ENCODE measurements around the gene RAB33B.
"Not testable (repeated sequence)": the region's sequence is repeated elsewhere in the genome, so short reads cannot be mapped to it uniquely, and the experiment has no call there.

The RAB33B gene

GRCh38 chr4:139465922-139466321 lies 12.0 kb downstream of the RAB33B start:
- DNase-seq, result no peak

GRCh38 chr4:139468756-139469155 lies 14.8 kb downstream of the RAB33B start:
- DNase-seq, result not testable (repeated sequence)

- no peak for DNase-seq
Observed at GRCh38 chr4:139469216-139469615, 15.3 kb downstream of the RAB33B start.

- no peak for DNase-seq
Observed at GRCh38 chr4:139469869-139470268, 15.9 kb downstream of the RAB33B start.

- no peak for DNase-seq
Observed at GRCh38 chr4:139470295-139470694, 16.4 kb downstream of the RAB33B start.

GRCh38 chr4:139470997-139471665 lies 17.2 kb downstream of the RAB33B start:
- no peak for DNase-seq

GRCh38 chr4:139472852-139473251 lies 18.9 kb downstream of the RAB33B start:
- no peak for DNase-seq

- no peak for DNase-seq
Observed at GRCh38 chr4:139476363-139476762, 22.4 kb downstream of the RAB33B start.

GRCh38 chr4:139481465-139481864 lies 27.5 kb downstream of the RAB33B start:
- DNase-seq, result no peak

- no peak for DNase-seq
Observed at GRCh38 chr4:139483000-139483399, 29.1 kb downstream of the RAB33B start.

GRCh38 chr4:139484783-139485311 lies 30.9 kb downstream of the RAB33B start:
- no peak for DNase-seq

GRCh38 chr4:139488442-139488841 lies 34.5 kb downstream of the RAB33B start:
- DNase-seq, result no peak

- no peak for DNase-seq
Observed at GRCh38 chr4:139489638-139490037, 35.7 kb downstream of the RAB33B start.

- no peak for DNase-seq
Observed at GRCh38 chr4:139492429-139492828, 38.5 kb downstream of the RAB33B start.

- no peak for DNase-seq
Observed at GRCh38 chr4:139493176-139493575, 39.3 kb downstream of the RAB33B start.

GRCh38 chr4:139499186-139499585 lies 45.3 kb downstream of the RAB33B start:
- DNase-seq, result no peak

- DNase-seq, result no peak
Observed at GRCh38 chr4:139501117-139501516, 47.2 kb downstream of the RAB33B start.

- DNase-seq, result no peak
Observed at GRCh38 chr4:139501527-139501926, 47.6 kb downstream of the RAB33B start.

- DNase-seq, result no peak
Observed at GRCh38 chr4:139501927-139502899, 48.3 kb downstream of the RAB33B start.

- no peak for DNase-seq
Observed at GRCh38 chr4:139503622-139504166, 49.8 kb downstream of the RAB33B start.

GRCh38 chr4:139506774-139507173 lies 52.9 kb downstream of the RAB33B start:
- DNase-seq, result no peak

- no peak for DNase-seq
Observed at GRCh38 chr4:139508581-139509237, 54.8 kb downstream of the RAB33B start.

Data from stimulated activated CD4-positive, alpha-beta T cell treated with anti-CD3 and anti-CD28 coated beads, Interleukin-1b, Interleukin-23, amount 100 ng/mL, for 48 hours (primary cell).